Keratinocyte (primary cell): Measurements from ENCODE around the gene YTHDC1. TPM values are rescaled to one million over a fixed set of nuclear protein-coding genes. Genes with fewer than 3 reads are reported as not detected.
"Not testable (repeated sequence)": the region's sequence is repeated elsewhere in the genome, so short reads cannot be mapped to it uniquely, and the experiment has no call there.

Source experiments
- DNase-seq: peaks from one replicate; pipeline ENCODE4 v3.0.0-alpha.2; 2011; ENCODE audit warnings: low read depth, missing footprints, low spot score
- FAIRE-seq: peaks from 2 replicates; lab custom pipeline; 2011; peaks lifted over from hg19 to GRCh38; lab: Jason Lieb, UNC
- H2AFZ ChIP-seq: 2 replicates; pipeline ENCODE4 v1.6.0; 2012; ENCODE audit warnings: low read length, control low read depth, inconsistent platforms; ENCODE audit not compliant: control insufficient read depth
- H3K27ac ChIP-seq: 2 replicates; pipeline ENCODE4 v1.5.1; 2011; ENCODE audit warnings: low read length; ENCODE audit not compliant: control insufficient read depth, insufficient read depth
- H3K27me3 ChIP-seq: 3 replicates; pipeline ENCODE4 v1.6.0; 2011; ENCODE audit warnings: low read length; ENCODE audit not compliant: control insufficient read depth, insufficient read depth; ENCODE audit errors: extremely low read depth
- H3K36me3 ChIP-seq, 2 experiments: 2 replicates in 1 of 2; 3 replicates in 1 of 2; pipeline ENCODE4 v1.5.1; 2011; ENCODE audit warnings: low read length in 2 of 2, mild to moderate bottlenecking in 1 of 2; ENCODE audit not compliant: control insufficient read depth in 2 of 2, insufficient read depth in 2 of 2; ENCODE audit errors: extremely low read depth in 1 of 2
- H3K4me1 ChIP-seq: 3 replicates; pipeline ENCODE4 v1.5.1; 2011; ENCODE audit warnings: low read length; ENCODE audit not compliant: control insufficient read depth, insufficient read depth; ENCODE audit errors: extremely low read depth
- H3K4me2 ChIP-seq: 3 replicates; pipeline ENCODE4 v1.6.0; 2011; ENCODE audit warnings: low read depth, low read length; ENCODE audit not compliant: control insufficient read depth, insufficient read depth; ENCODE audit errors: extremely low read depth
- H3K4me3 ChIP-seq, 3 experiments: fragments of 200-600 bp in 1 of 3; sonication (generic) in 1 of 3; 2 replicates in 2 of 3; 3 replicates in 1 of 3; pipeline ENCODE4 v1.5.1; 2011 to 2016; ENCODE audit warnings: low read length in 3 of 3, mild to moderate bottlenecking in 3 of 3, control low read depth in 2 of 3, inconsistent platforms in 1 of 3, low read depth in 1 of 3, mixed read lengths in 1 of 3, mixed run types in 1 of 3, moderate library complexity in 1 of 3; ENCODE audit not compliant: control insufficient read depth in 2 of 3, insufficient read depth in 2 of 3; ENCODE audit errors: extremely low read depth in 1 of 3
- H3K79me2 ChIP-seq: 2 replicates; pipeline ENCODE4 v1.6.0; 2012; ENCODE audit warnings: low read length; ENCODE audit not compliant: control insufficient read depth, insufficient read depth
- H3K9ac ChIP-seq: 3 replicates; pipeline ENCODE4 v1.6.0; 2011; ENCODE audit warnings: low read length; ENCODE audit not compliant: control insufficient read depth, insufficient read depth; ENCODE audit errors: extremely low read depth
- H3K9me1 ChIP-seq: 3 replicates; pipeline ENCODE4 v1.6.0; 2011; ENCODE audit warnings: low read length; ENCODE audit not compliant: control insufficient read depth, insufficient read depth; ENCODE audit errors: extremely low read depth
- H3K9me3 ChIP-seq: 2 replicates; pipeline ENCODE4 v1.5.1; 2012; ENCODE audit warnings: low read depth, low read length; ENCODE audit not compliant: control insufficient read depth
- H4K20me1 ChIP-seq: 3 replicates; pipeline ENCODE4 v1.6.0; 2011; ENCODE audit warnings: low read length; ENCODE audit not compliant: control insufficient read depth, insufficient read depth; ENCODE audit errors: extremely low read depth
- CTCF ChIP-seq, 3 experiments: IDR thresholded peaks in 1 of 3; conservative IDR thresholded peaks in 1 of 3; optimal IDR thresholded peaks in 1 of 3; 2 replicates in 2 of 3; 3 replicates in 1 of 3; pipeline versions ENCODE3 to v1.5.1; 2011; ENCODE audit warnings: low read length in 3 of 3, mild to moderate bottlenecking in 3 of 3, moderate library complexity in 2 of 3, control low read depth in 1 of 3, inconsistent platforms in 1 of 3; ENCODE audit not compliant: insufficient read depth in 2 of 3; ENCODE audit errors: extremely low read depth in 1 of 3
- EZH2 ChIP-seq: IDR thresholded peaks from one replicate; pipeline ENCODE4 v1.6.1; 2012; ENCODE audit warnings: inconsistent platforms, mild to moderate bottlenecking, low read length, moderate library complexity
- dilution Hi-C: fragments of 300-500 bp; cut with MboI; formaldehyde crosslinking; loops from one replicate; pipeline ENCODE4 v1.7.0; 2020; ENCODE audit warnings: low sequenced_read_pairs; ENCODE audit not compliant: extremely low pct_ligation_motif_present
- polyA plus RNA-seq, 5 experiments: library from polyadenylated mRNA; depleted of rRNA in 3 of 5; stranded (reverse) in 3 of 5; stranded (forward) in 1 of 5; unstranded in 1 of 5; fragments of >200 nt; gene quantifications; 1 replicate in 1 of 5; 2 replicates in 3 of 5; 3 replicates in 1 of 5; pipeline versions ENCODE4 v1.2.1 to v1.2.3, GENCODE V29; 2011 to 2012; ENCODE audit warnings: missing spikeins in 2 of 5, low read depth in 1 of 5, low replicate concordance in 1 of 5

Gene YTHDC1
- polyA plus RNA-seq, 1 donor (not counting 4 experiments of a cell fraction or from before 2014, with no cell fraction given) = 74.2 TPM

- Histone ChIP-seq H3K4me3 (no peak overlapping the region), H2AFZ (no peak overlapping the region), H3K4me2 (no peak overlapping the region), H3K9ac (no peak overlapping the region), H3K4me1 (no peaks in the 10 kb centered on the region), H3K27me3 (no peaks in the 10 kb centered on the region), H3K79me2 (no peaks in the 10 kb centered on the region), H3K9me1 (no peaks in the 10 kb centered on the region), H3K9me3 (no peaks in the 10 kb centered on the region), H3K27ac (no peak overlapping the region), H4K20me1 (no peaks in the 10 kb centered on the region), H3K36me3 (no peaks in the 10 kb centered on the region)
- dilution Hi-C loops = no loop called here
- FAIRE-seq (no peak), DNase-seq (no peak)
- TF ChIP-seq CTCF (optimal IDR thresholded peaks at IDR 0.05 in 1 of 3, IDR thresholded peaks at IDR 0.05 in 1 of 3, conservative IDR thresholded peaks at IDR 0.05 in 1 of 3; ENCODE audit: extremely low read depth in 1 of 3, insufficient read depth in 2 of 3, low read length in 3 of 3) (no peak), EZH2 (no peak)
Measured at GRCh38 chr4:68390205-68390935, 40.5 kb upstream of the YTHDC1 start.

GRCh38 chr4:68389386-68389913, 39.6 kb upstream of the YTHDC1 start:
- dilution Hi-C loops, H2AFZ ChIP-seq, DNase-seq: not testable (repeated sequence)

More at GRCh38 chr4:68389386-68389913, 39.6 kb upstream of the YTHDC1 start:
- H3K9me3 ChIP-seq, H3K27ac ChIP-seq, H3K4me3 ChIP-seq, H3K9me1 ChIP-seq, H4K20me1 ChIP-seq, H3K4me2 ChIP-seq, H3K27me3 ChIP-seq, H3K79me2 ChIP-seq, H3K4me1 ChIP-seq, H3K9ac ChIP-seq, FAIRE-seq, H3K36me3 ChIP-seq: not testable (repeated sequence)
